Kidney (tissue), 14 donors: ENCODE data around the gene CX3CL1. TPM values are rescaled to one million over a fixed set of nuclear protein-coding genes. Genes with fewer than 3 reads are reported as not detected.

Experiments
- DNase-seq, 5 donors: peaks; one replicate each; pipeline ENCODE4 v3.0.0-alpha.2; 2013 to 2020
- FAIRE-seq: peaks from 2 replicates; lab custom pipeline; 2012; peaks lifted over from hg19 to GRCh38; lab: Jason Lieb, UNC
- H3K27ac ChIP-seq, 2 donors: one replicate each; pipeline ENCODE4 v1.7.0; 2013; ENCODE audit warnings: low read depth in 2 of 2, low read length in 2 of 2, inconsistent platforms in 1 of 2
- H3K27me3 ChIP-seq: one replicate; pipeline ENCODE4 v1.7.1; 2013; ENCODE audit warnings: low read length, inconsistent platforms; ENCODE audit not compliant: control insufficient read depth, insufficient read depth
- H3K36me3 ChIP-seq, 3 donors: one replicate each; pipeline versions ENCODE4 v1.7.0 to v1.7.1; 2013; ENCODE audit warnings: low read length in 3 of 3, control low read depth in 1 of 3, inconsistent platforms in 1 of 3; ENCODE audit not compliant: insufficient read depth in 3 of 3, control insufficient read depth in 2 of 3
- H3K4me1 ChIP-seq, 3 donors: one replicate each; pipeline versions ENCODE4 v1.7.0 to v1.7.1; 2013; ENCODE audit warnings: low read length in 3 of 3, inconsistent platforms in 1 of 3, low read depth in 1 of 3; ENCODE audit not compliant: control insufficient read depth in 2 of 3, insufficient read depth in 2 of 3
- H3K4me3 ChIP-seq, 3 donors: one replicate each; pipeline versions ENCODE4 v1.7.0 to v1.8.1; 2013; ENCODE audit warnings: low read length in 3 of 3, control low read depth in 1 of 3, inconsistent platforms in 1 of 3
- H3K9ac ChIP-seq, 3 donors: one replicate each; pipeline versions ENCODE4 v1.7.0 to v1.7.1; 2013; ENCODE audit warnings: low read length in 3 of 3, control low read depth in 1 of 3, inconsistent platforms in 1 of 3
- H3K9me3 ChIP-seq, 3 donors: one replicate each; pipeline versions ENCODE4 v1.7.0 to v1.7.1; 2013; ENCODE audit warnings: low read length in 3 of 3, control low read depth in 1 of 3, inconsistent platforms in 1 of 3; ENCODE audit not compliant: control insufficient read depth in 2 of 3, insufficient read depth in 1 of 3
- CTCF ChIP-seq: IDR thresholded peaks from 3 replicates; pipeline ENCODE4 v1.5.1; 2012; ENCODE audit warnings: mild to moderate bottlenecking, moderate library complexity, borderline replicate concordance; ENCODE audit not compliant: insufficient read depth; ENCODE audit errors: extremely low read depth
- intact Hi-C: fragments of 100-400 bp; cut with DNase I; formaldehyde crosslinking; loops from one replicate; pipeline ENCODE4 v1.11.1; 2022
- polyA plus RNA-seq: library from polyadenylated mRNA; stranded (reverse); fragments of 350-450 nt; fragmentation: Illumina TruSeq; extraction: RNeasy Lipid Tissue Mini Kit (QIAGEN cat#74804); gene quantifications from one replicate; pipeline ENCODE4 v1.2.3, GENCODE V29; 2014; ENCODE audit warnings: low read depth, low replicate concordance; ENCODE audit not compliant: insufficient read depth
- total RNA-seq: library from RNA; stranded (reverse); fragmentation: NEBNext Ultra II Directional; extraction: Animal tissue kit (Norgen Biotek cat#: 25700); gene quantifications from one replicate; pipeline ENCODE4 v1.2.1, GENCODE V29; 2021
- donor health status: control.
- donor health status: control.
- donor health status: control.
- donor health status: control.
- donor health status: control.
- donor health status: DM: yes; HTN: yes; CAD: no.
- donor health status: Normal renal cell carcinoma (clear cell type).

Gene CX3CL1
- total and polyA plus RNA-seq, 2 donors from 2014 or later, result 39.1 to 46.4 TPM

- Histone ChIP-seq H3K36me3 (peaks cover 8 to 68% (median 51%) of the 10 kb centered on the region in 3 donors), H3K27ac (no peak overlapping the region), H3K4me1 (no peaks in the 10 kb centered on the region), H3K4me3 (no peak overlapping the region), H3K27me3 (no peaks in the 10 kb centered on the region), H3K9ac (no peak overlapping the region), H3K9me3 (no peaks in the 10 kb centered on the region)
- intact Hi-C loops, result no loop called here
- no peak for FAIRE-seq
- no peak for DNase-seq
- no peak for TF ChIP-seq CTCF
Measured at GRCh38 chr16:57432505-57432904, 60.2 kb downstream of the CX3CL1 start.

GRCh38 chr16:57432989-57433388, 60.7 kb downstream of the CX3CL1 start:
- no peak for TF ChIP-seq CTCF
- H3K27ac ChIP-seq, result no peak overlapping the region
- no peaks in the 10 kb centered on the region for H3K9me3 ChIP-seq
- intact Hi-C loops, result no loop called here
- no peak overlapping the region for H3K9ac ChIP-seq
- DNase-seq (no peak), FAIRE-seq (no peak)
- peaks cover 8 to 72% (median 51%) of the 10 kb centered on the region in 3 donors for H3K36me3 ChIP-seq
- no peaks in the 10 kb centered on the region for H3K4me1 ChIP-seq
- H3K4me3 ChIP-seq, result no peak overlapping the region
- no peaks in the 10 kb centered on the region for H3K27me3 ChIP-seq

GRCh38 chr16:57434003-57434402, 61.7 kb downstream of the CX3CL1 start:
- H3K36me3 ChIP-seq, result peaks cover 11 to 77% (median 47%) of the 10 kb centered on the region in 3 donors

More at GRCh38 chr16:57434003-57434402, 61.7 kb downstream of the CX3CL1 start:
- intact Hi-C loops, result no loop called here
- Histone ChIP-seq H3K9me3 (no peaks in the 10 kb centered on the region), H3K4me1 (no peaks in the 10 kb centered on the region), H3K9ac (no peak overlapping the region), H3K4me3 (no peak overlapping the region), H3K27me3 (no peaks in the 10 kb centered on the region), H3K27ac (no peak overlapping the region)
- DNase-seq (no peak), FAIRE-seq (no peak)
- TF ChIP-seq CTCF, result no peak

Other genes with a start within 250 kb of the CX3CL1 start
- gene PSME3IP1, start 186.5 kb upstream of the CX3CL1 start, total RNA-seq, result 84.6 TPM
- 79.1 TPM for gene PSME3IP1, start 186.5 kb upstream of the CX3CL1 start, polyA plus RNA-seq
- gene RSPRY1, start 186.2 kb upstream of the CX3CL1 start, total RNA-seq, result 32.2 TPM
- gene RSPRY1, start 186.2 kb upstream of the CX3CL1 start, polyA plus RNA-seq, result 14.4 TPM
- gene ARL2BP, start 127.2 kb upstream of the CX3CL1 start, total RNA-seq, result 61.5 TPM
- gene ARL2BP, start 127.2 kb upstream of the CX3CL1 start, polyA plus RNA-seq, result 53.9 TPM
- gene PLLP, start 87.8 kb upstream of the CX3CL1 start, total RNA-seq, result 64.4 TPM
- gene PLLP, start 87.8 kb upstream of the CX3CL1 start, polyA plus RNA-seq, result 83.8 TPM
- 1.3 TPM for gene CCL22, start 13.7 kb upstream of the CX3CL1 start, total RNA-seq
- not detected for gene CCL22, start 13.7 kb upstream of the CX3CL1 start, polyA plus RNA-seq
- gene CCL17, start 32.3 kb downstream of the CX3CL1 start, total RNA-seq, result 1.5 TPM
- not detected for gene CCL17, start 32.3 kb downstream of the CX3CL1 start, polyA plus RNA-seq
- gene CIAPIN1, start 74.9 kb downstream of the CX3CL1 start, total RNA-seq, result 53.6 TPM
- gene CIAPIN1, start 74.9 kb downstream of the CX3CL1 start, polyA plus RNA-seq, result 56.3 TPM
- gene COQ9, start 75.0 kb downstream of the CX3CL1 start, total RNA-seq, result 78.0 TPM
- gene COQ9, start 75.0 kb downstream of the CX3CL1 start, polyA plus RNA-seq, result 200 TPM
- gene POLR2C, start 90.2 kb downstream of the CX3CL1 start, total RNA-seq, result 58.9 TPM
- gene POLR2C, start 90.2 kb downstream of the CX3CL1 start, polyA plus RNA-seq, result 68.9 TPM
- 63.7 TPM for gene DOK4, start 114.0 kb downstream of the CX3CL1 start, total RNA-seq
- gene DOK4, start 114.0 kb downstream of the CX3CL1 start, polyA plus RNA-seq, result 57.2 TPM
- gene CCDC102A, start 164.1 kb downstream of the CX3CL1 start, total RNA-seq, result 11.9 TPM
- 5.7 TPM for gene CCDC102A, start 164.1 kb downstream of the CX3CL1 start, polyA plus RNA-seq
- gene ADGRG5, start 170.2 kb downstream of the CX3CL1 start, total RNA-seq, result 2.2 TPM
- gene ADGRG5, start 170.2 kb downstream of the CX3CL1 start, polyA plus RNA-seq, result 0.15 TPM